Measurements from ENCODE around the gene ATP8A2. TPM values are rescaled to one million over a fixed set of nuclear protein-coding genes. Genes with fewer than 3 reads are reported as not detected.

Gene ATP8A2
- total RNA-seq, 1 experiment from 2014 or later, result not detected

GRCh38 chr13:25619897-25620296 lies 248.1 kb downstream of the ATP8A2 start:
- Histone ChIP-seq H3K79me2 (ENCODE audit: low read depth) (no peaks in the 10 kb centered on the region), H3K9me2 (ENCODE audit: insufficient read depth) (no peaks in the 10 kb centered on the region), H3K36me3 (ENCODE audit: low read depth) (no peaks in the 10 kb centered on the region), H3K27me3 (ENCODE audit: insufficient read depth, low read depth) (peaks cover 53% of the 10 kb centered on the region), H3K27ac (no peak overlapping the region), H3K9me3 (ENCODE audit: insufficient read depth, low read depth) (no peaks in the 10 kb centered on the region), H3K4me2 (no peak overlapping the region), H4K20me1 (ENCODE audit: insufficient read depth) (no peaks in the 10 kb centered on the region; the same call in 1 of the 2 replicates), H3K4me1 (replicated peaks; ENCODE audit: insufficient read depth) (no peaks in the 10 kb centered on the region), H2AFZ (no peak overlapping the region), H3K4me3 (no peak overlapping the region), H3F3A (ENCODE audit: insufficient read depth, low read depth) (no peaks in the 10 kb centered on the region)
- BruUV-seq (replicated peaks), result no TSS peak
- no peak for TF ChIP-seq CTCF (conservative IDR thresholded peaks at IDR 0.05)
- TF ChIP-seq EZH2 (IDR thresholded peaks at IDR 0.05; ENCODE audit: low read depth), result no peak
- intact Hi-C loops (cut with micrococcal nuclease; ENCODE audit: unreplicated experiment), result no loop called here
- ChIA-PET CTCF (no interaction called here), POLR2A (ENCODE audit: unreplicated experiment) (no interaction called here)
- DNase-seq, result no peak

DNA sequence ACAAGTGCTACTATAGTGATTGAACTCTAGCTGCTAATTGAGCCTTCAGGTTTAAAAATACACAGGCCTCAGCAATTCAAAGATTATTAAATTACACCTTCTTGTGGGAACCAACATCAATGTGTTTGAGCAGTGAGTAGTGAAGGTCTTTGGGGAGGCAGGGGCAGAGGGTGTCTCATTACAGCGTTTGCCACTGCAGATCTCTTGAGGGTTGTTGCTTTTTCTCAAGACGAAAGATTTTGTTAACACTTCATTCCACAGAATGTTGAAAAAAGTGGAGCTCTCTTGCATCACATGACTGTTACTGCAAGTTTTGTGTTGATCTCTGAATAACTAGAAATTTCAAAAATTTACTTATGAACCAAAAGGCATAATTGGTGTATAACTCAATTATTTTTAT lies 253.6 kb downstream of the ATP8A2 start:
- Histone ChIP-seq H3K79me2 (ENCODE audit: low read depth) (no peaks in the 10 kb centered on the region), H2AFZ (no peak overlapping the region), H3K36me3 (ENCODE audit: low read depth) (no peaks in the 10 kb centered on the region), H3K27me3 (ENCODE audit: insufficient read depth, low read depth) (peaks cover 7% of the 10 kb centered on the region; the same call in 1 of the 2 replicates), H3K4me1 (replicated peaks; ENCODE audit: insufficient read depth) (no peaks in the 10 kb centered on the region), H3K4me3 (no peak overlapping the region), H3K9me3 (ENCODE audit: insufficient read depth, low read depth) (no peaks in the 10 kb centered on the region), H4K20me1 (ENCODE audit: insufficient read depth) (no peaks in the 10 kb centered on the region; the same call in 1 of the 2 replicates), H3F3A (ENCODE audit: insufficient read depth, low read depth) (no peaks in the 10 kb centered on the region), H3K9me2 (ENCODE audit: insufficient read depth) (no peaks in the 10 kb centered on the region), H3K27ac (no peak overlapping the region), H3K4me2 (no peak overlapping the region)
- POLR2A ChIA-PET (ENCODE audit: unreplicated experiment), result no interaction called here
- intact Hi-C loops (cut with micrococcal nuclease; ENCODE audit: unreplicated experiment), result no loop called here
- TF ChIP-seq CTCF (conservative IDR thresholded peaks at IDR 0.05) (no peak), EZH2 (IDR thresholded peaks at IDR 0.05; ENCODE audit: low read depth) (no peak)
- CTCF ChIA-PET, result no interaction called here
- no TSS peak for BruUV-seq (replicated peaks)
- DNase-seq, result no peak

DNA sequence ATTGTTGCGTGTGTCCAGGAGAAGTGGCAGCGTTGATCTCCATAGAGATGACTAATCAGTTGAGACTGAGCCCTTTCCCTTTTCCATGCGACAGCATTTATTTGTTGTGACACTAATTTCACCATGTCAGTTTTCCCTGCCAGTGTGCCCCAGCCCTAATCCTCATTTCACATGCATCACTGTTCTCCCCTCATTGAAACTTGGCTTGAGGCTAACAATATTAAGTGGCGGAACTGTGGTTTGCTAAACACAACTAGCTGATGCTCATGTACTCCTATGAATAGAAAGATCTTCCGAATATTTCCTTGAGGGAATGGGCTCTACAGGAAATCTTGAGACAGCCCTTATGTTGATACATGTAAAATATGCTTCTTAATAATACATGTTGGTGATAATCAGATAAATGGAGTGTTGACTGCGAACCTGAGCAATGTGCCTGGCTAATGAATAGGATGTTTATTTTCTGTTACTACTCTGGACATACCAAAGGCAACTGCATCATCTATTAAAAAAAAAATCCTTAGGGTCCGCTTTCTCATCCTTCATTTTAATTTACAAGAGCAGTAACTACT lies 258.6 kb downstream of the ATP8A2 start:
- no peaks in the 10 kb centered on the region for H3K9me2 ChIP-seq (ENCODE audit: insufficient read depth)
- no peak for TF ChIP-seq EZH2 (IDR thresholded peaks at IDR 0.05; ENCODE audit: low read depth)
- no peak for TF ChIP-seq CTCF (conservative IDR thresholded peaks at IDR 0.05)
- no peaks in the 10 kb centered on the region for H4K20me1 ChIP-seq (ENCODE audit: insufficient read depth)
- no TSS peak for BruUV-seq (replicated peaks)
- peaks cover 7% of the 10 kb centered on the region; the same call in 1 of the 2 replicates for H3K27me3 ChIP-seq (ENCODE audit: insufficient read depth, low read depth)
- no peaks in the 10 kb centered on the region for H3F3A ChIP-seq (ENCODE audit: insufficient read depth, low read depth)
- POLR2A ChIA-PET (ENCODE audit: unreplicated experiment), result no interaction called here
- H3K4me2 ChIP-seq, result no peak overlapping the region
- no peaks in the 10 kb centered on the region for H3K36me3 ChIP-seq (ENCODE audit: low read depth)
- H3K9me3 ChIP-seq (ENCODE audit: insufficient read depth, low read depth), result no peaks in the 10 kb centered on the region
- H3K79me2 ChIP-seq (ENCODE audit: low read depth), result no peaks in the 10 kb centered on the region
- CTCF ChIA-PET, result no interaction called here
- no peak overlapping the region for H3K27ac ChIP-seq
- no peak for DNase-seq
- no peak overlapping the region for H2AFZ ChIP-seq
- no peak overlapping the region for H3K4me3 ChIP-seq
- intact Hi-C loops (cut with micrococcal nuclease; ENCODE audit: unreplicated experiment), result no loop called here
- H3K4me1 ChIP-seq (replicated peaks; ENCODE audit: insufficient read depth), result no peaks in the 10 kb centered on the region
